ENCODE measurements around the gene CLMN.

The CLMN gene

DNA sequence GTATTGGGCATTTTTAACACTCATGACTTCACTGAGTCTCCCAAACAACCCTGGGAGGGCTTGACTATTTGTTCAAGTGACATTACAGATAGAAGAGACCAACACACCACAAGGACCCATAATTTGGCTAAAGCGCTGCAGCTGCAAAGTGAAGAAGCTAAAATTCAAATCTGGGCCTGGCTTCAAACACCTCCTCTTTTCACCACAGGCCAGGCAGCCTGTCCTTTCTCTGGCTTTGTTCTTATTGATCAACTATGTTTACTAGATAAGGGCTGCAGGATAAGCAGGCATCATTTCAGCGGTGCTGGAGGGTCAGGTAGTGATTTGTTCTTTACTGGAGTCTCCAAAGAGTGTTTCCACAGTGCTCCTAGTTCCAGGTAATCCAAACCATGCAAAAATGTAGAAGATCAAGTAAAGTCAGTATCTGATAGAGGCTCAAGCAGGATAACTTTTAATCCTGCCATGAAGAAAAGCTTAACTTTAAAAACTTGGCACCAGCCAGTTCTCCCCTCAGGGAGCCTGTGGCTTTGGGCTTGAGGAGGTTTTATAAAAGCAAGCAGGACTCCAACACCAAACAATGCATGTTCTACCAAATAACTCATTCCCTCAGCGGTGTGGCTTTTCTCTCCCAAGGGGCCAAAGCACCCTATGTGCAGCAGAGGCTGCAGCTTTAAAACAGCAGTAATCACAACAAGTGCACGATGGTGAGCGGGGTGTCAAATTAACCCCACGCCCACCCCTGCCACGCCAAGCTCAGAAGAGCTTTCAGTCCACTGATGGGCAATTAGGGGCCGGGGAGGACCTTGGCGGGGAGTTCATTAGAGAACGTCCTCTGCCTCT is 16.8 kb downstream of the CLMN start:
- Mint-ChIP-seq H3K27me3 (ENCODE audit: low read depth, poor library complexity) (peaks cover 38% of the 10 kb centered on the region), H3K9me3 (no peaks in the 10 kb centered on the region), H3K27ac (no peak overlapping the region), H3K36me3 (ENCODE audit: low read depth) (no peaks in the 10 kb centered on the region), H3K4me1 (peaks cover 71% of the 10 kb centered on the region), H3K4me3 (no peak overlapping the region)
- TF ChIP-seq, protein P1, sequence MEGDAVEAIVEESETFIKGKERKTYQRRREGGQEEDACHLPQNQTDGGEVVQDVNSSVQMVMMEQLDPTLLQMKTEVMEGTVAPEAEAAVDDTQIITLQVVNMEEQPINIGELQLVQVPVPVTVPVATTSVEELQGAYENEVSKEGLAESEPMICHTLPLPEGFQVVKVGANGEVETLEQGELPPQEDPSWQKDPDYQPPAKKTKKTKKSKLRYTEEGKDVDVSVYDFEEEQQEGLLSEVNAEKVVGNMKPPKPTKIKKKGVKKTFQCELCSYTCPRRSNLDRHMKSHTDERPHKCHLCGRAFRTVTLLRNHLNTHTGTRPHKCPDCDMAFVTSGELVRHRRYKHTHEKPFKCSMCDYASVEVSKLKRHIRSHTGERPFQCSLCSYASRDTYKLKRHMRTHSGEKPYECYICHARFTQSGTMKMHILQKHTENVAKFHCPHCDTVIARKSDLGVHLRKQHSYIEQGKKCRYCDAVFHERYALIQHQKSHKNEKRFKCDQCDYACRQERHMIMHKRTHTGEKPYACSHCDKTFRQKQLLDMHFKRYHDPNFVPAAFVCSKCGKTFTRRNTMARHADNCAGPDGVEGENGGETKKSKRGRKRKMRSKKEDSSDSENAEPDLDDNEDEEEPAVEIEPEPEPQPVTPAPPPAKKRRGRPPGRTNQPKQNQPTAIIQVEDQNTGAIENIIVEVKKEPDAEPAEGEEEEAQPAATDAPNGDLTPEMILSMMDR (IDR thresholded peaks at IDR 0.05): no peak
- DNase-seq: no peak

DNA sequence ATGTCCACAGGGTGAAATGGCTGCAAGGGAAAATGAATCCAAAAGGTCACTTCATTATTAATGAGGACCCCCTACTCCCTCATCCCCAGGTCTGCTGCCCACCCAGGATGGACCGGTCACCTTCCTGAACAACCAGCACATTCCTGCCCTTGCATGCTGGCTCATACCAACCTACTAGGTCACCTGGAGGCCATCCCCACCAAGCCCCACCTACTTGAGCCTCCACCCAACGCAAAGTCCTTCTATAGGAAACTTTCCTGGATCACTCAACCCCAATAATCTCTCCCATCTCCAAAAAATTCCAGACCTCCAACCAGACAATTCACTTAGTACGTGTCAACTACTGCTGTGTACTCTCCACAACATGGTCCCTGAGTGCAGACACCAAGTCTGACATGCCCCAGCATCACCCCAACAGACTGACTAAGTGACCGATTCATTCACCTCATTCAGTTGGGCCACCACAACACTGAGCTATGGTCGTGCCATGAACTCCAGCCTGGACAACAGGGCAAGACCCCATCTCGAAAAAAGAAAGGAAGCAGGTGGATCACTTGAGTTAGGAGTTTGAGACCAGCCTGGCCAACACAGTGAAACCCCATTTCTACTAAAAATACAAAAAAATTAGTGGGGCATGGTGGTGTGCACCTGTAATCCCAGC is 18.1 kb downstream of the CLMN start:
- Mint-ChIP-seq H3K36me3 (ENCODE audit: low read depth) (peaks cover under 1% of the 10 kb centered on the region), H3K27me3 (ENCODE audit: low read depth, poor library complexity) (peaks cover 38% of the 10 kb centered on the region), H3K9me3 (peaks cover 2% of the 10 kb centered on the region), H3K4me1 (peaks cover 62% of the 10 kb centered on the region), H3K27ac (no peak overlapping the region), H3K4me3 (no peak overlapping the region)
- DNase-seq: no peak
- TF ChIP-seq, protein P1 (IDR thresholded peaks at IDR 0.05): no peak

DNA sequence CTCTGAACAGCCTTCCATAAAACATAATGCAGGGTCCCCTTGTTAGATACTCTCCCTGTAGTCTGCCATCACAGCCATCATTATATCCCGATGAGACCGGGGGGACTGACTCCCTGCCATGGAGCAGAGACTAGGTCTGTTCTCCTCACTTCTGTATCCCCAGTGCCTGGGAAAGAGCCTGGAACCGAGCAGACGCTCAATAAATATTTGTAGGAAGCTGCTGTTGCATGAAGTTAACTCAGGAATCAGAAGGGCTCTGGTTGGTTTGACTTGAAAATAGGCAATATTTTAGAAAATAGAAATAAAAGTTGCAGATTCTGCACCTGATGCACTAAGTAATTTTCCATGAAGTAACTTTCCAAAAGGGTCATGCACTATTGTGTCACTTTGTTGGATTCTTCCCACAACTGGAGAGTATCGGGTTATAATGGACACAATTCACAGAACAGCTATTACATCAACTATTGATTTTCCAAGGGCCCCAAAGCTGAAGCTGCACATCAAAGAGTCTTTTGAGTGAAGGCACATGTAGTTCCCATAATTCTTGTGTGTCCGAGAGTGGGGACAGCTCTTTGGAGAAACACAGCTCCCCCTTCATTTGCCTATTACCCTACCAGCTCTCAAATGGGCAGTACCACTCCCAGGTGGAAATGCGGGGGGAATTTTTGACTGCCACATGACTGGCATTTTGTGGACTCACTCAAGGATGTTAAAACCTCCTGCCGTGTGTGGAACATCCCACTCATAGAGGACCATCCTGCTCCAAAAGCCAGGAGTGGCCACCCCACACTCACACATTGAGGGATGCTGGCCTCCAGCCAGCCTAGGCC is 18.8 kb downstream of the CLMN start:
- TF ChIP-seq, protein P1 (IDR thresholded peaks at IDR 0.05): no peak
- H3K27me3 Mint-ChIP-seq (ENCODE audit: low read depth, poor library complexity): peaks cover 34% of the 10 kb centered on the region
- H3K27ac Mint-ChIP-seq: peak overlapping the region; percentile 8
- peaks cover 61% of the 10 kb centered on the region for H3K4me1 Mint-ChIP-seq
- peaks cover 8% of the 10 kb centered on the region for H3K36me3 Mint-ChIP-seq (ENCODE audit: low read depth)
- DNase-seq: no peak
- H3K9me3 Mint-ChIP-seq: peaks cover 10% of the 10 kb centered on the region
- H3K4me3 Mint-ChIP-seq: no peak overlapping the region

DNA sequence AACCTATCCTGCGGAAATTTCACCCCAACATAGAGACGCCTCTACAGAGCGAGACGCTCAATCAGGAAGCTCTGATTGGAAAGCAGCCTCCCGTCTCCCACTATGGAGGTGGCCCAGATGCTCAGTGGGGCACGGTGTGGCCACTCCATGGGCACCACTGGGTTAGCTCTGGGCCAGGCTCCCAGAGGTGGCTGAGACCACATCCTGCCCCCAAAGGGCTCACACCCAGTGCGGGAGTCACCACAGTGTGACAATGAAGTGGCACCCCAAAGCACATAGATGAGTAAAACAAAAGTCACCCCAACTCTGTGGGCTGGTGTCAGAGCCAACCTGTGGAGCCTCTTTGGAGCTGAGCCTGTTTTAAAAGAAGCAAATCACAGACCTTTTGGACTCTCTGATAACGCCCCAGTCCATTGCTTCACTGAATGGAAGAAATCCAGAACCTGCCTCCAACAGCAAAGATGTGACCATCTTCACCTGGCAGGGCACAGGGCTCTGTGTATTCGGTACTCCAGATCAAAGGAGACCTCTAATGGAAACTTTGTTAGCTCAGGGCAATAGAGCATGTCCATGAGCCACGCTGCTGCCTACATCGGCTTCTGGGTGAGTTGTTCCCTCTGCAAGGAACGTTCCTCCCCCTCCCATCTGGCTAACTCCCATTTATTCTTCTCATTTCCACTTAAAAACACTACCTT is 19.6 kb downstream of the CLMN start:
- no peak for DNase-seq
- H3K27me3 Mint-ChIP-seq (ENCODE audit: low read depth, poor library complexity): peaks cover 33% of the 10 kb centered on the region
- H3K27ac Mint-ChIP-seq: peak overlapping the region; percentile 8
- H3K4me3 Mint-ChIP-seq: no peak overlapping the region
- TF ChIP-seq, protein P1 (IDR thresholded peaks at IDR 0.05): no peak
- peaks cover 16% of the 10 kb centered on the region for H3K36me3 Mint-ChIP-seq (ENCODE audit: low read depth)
- peaks cover 58% of the 10 kb centered on the region for H3K4me1 Mint-ChIP-seq
- H3K9me3 Mint-ChIP-seq: peaks cover 17% of the 10 kb centered on the region

DNA sequence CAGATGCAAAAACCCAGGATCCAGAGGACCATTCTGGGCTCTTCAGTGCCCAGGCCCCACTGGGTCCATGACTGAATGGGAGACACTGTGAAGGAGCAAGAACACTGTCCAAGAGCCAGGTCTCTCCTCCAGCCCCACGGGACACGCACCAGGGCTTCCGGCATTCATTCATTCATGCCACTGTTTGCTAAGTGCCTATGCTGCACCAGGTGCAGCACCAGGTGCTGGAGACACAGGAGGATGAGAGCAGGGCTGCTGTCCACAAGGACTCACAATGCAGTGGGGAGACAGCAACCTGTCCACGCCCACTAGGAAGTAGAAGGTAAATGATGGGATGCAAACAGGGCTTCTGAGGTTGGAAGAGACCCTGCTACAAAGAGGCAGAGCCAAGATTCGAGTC is 20.4 kb downstream of the CLMN start:
- no peak overlapping the region for H3K4me3 Mint-ChIP-seq
- TF ChIP-seq, protein P1 (IDR thresholded peaks at IDR 0.05): no peak
- no peak overlapping the region for H3K27ac Mint-ChIP-seq
- DNase-seq: no peak
- H3K36me3 Mint-ChIP-seq (ENCODE audit: low read depth): peaks cover 18% of the 10 kb centered on the region
- H3K27me3 Mint-ChIP-seq (ENCODE audit: low read depth, poor library complexity): peaks cover 40% of the 10 kb centered on the region
- peaks cover 52% of the 10 kb centered on the region for H3K4me1 Mint-ChIP-seq
- peaks cover 21% of the 10 kb centered on the region for H3K9me3 Mint-ChIP-seq

All from nephron progenitor cell (in vitro differentiated cells).